Measurements from ENCODE around the gene LZTS2.

- no peak for TF ChIP-seq CTCF (conservative IDR thresholded peaks at IDR 0.05 in 1 of 2, IDR thresholded peaks at IDR 0.05 in 1 of 2; ENCODE audit: extremely low read depth in 1 of 2, insufficient read depth in 1 of 2, low read depth in 1 of 2, low read length in 2 of 2)
- TF ChIP-seq EZH2 (IDR thresholded peaks at IDR 0.05; ENCODE audit: borderline replicate concordance, low read length): no peak
These were observed 55.3 kb downstream of the LZTS2 start for GRCh38 chr10:101054876-101055275.
